Panc1 (cell line): Measurements from ENCODE around the gene ADGRD1. TPM values are rescaled to one million over a fixed set of nuclear protein-coding genes. Genes with fewer than 3 reads are reported as not detected.

ENCODE experiments used
- ATAC-seq: fragments of 200-7000 bp; cut with Tn5 transposase; 2 replicates; pipeline ENCODE4 v1.9.1; 2020; ENCODE audit warnings: mild to moderate bottlenecking, moderate library complexity
- BruUV-seq: library from RNA; stranded (reverse); fragments of 400-500 nt; replicated peaks from 2 replicates; lab custom pipeline; 2021; lab: Mats Ljungman, UMichigan
- CTCF ChIA-PET: fragments of 300-600 bp; sonication (Branson Sonifier 250); formaldehyde crosslinking; loops from one replicate; lab custom pipeline; 2022; ENCODE audit warnings: antibody characterized with exemption; lab: Charles Lee
- POLR2A ChIA-PET: fragments of 300-600 bp; sonication (Branson Sonifier 250); formaldehyde crosslinking; loops from one replicate; lab custom pipeline; 2022; ENCODE audit warnings: antibody characterized with exemption; lab: Charles Lee
- DNase-seq: peaks from one replicate; pipeline ENCODE4 v3.0.0-alpha.2; 2010; ENCODE audit warnings: low read depth, low spot score
- H3K27ac ChIP-seq: 2 replicates; pipeline ENCODE4 v1.5.1; 2011; ENCODE audit warnings: mild to moderate bottlenecking, low read length, inconsistent platforms
- H3K27me3 ChIP-seq: fragments of 200-500 bp; sonication (Bioruptor generic); 2 replicates; pipeline ENCODE4 v1.6.0; 2014; ENCODE audit warnings: low read length, inconsistent platforms; ENCODE audit not compliant: control insufficient read depth, insufficient read depth
- H3K36me3 ChIP-seq: fragments of 200-500 bp; sonication (Bioruptor generic); 2 replicates; pipeline ENCODE4 v1.5.1; 2014; ENCODE audit warnings: inconsistent platforms, mild to moderate bottlenecking, low read length, moderate library complexity; ENCODE audit not compliant: control insufficient read depth, insufficient read depth
- H3K4me1 ChIP-seq: 2 replicates; pipeline ENCODE4 v1.5.1; 2011; ENCODE audit warnings: inconsistent platforms, mild to moderate bottlenecking, low read length, moderate library complexity; ENCODE audit not compliant: control insufficient read depth, insufficient read depth
- H3K4me3 ChIP-seq, 2 experiments: 2 replicates each; pipeline ENCODE4 v1.5.1; 2011 to 2012; ENCODE audit warnings: low read depth in 2 of 2, low read length in 2 of 2, mild to moderate bottlenecking in 2 of 2, inconsistent platforms in 1 of 2, moderate library complexity in 1 of 2
- H3K9me3 ChIP-seq: fragments of 200-500 bp; sonication (Bioruptor generic); 2 replicates; pipeline ENCODE4 v1.5.1; 2014; ENCODE audit warnings: low read depth, mild to moderate bottlenecking, inconsistent platforms, low read length, moderate library complexity; ENCODE audit not compliant: control insufficient read depth, insufficient read depth
- CTCF ChIP-seq: fragments of 450-650 bp; IDR thresholded peaks from 2 replicates; pipeline ENCODE4 v1.5.1; 2017; ENCODE audit warnings: mild to moderate bottlenecking
- POLR2AphosphoS5 ChIP-seq: IDR thresholded peaks from 2 replicates; pipeline ENCODE4 v1.6.1; 2012; ENCODE audit warnings: mild to moderate bottlenecking, low read depth, low read length, moderate library complexity
- REST ChIP-seq, 2 experiments: IDR thresholded peaks; 2 replicates each; pipeline ENCODE4 v1.6.1; 2011 to 2012; ENCODE audit warnings: low read depth in 2 of 2, control low read depth in 1 of 2, low read length in 1 of 2, mild to moderate bottlenecking in 1 of 2, moderate library complexity in 1 of 2; ENCODE audit not compliant: insufficient read depth in 1 of 2
- SIN3A ChIP-seq: IDR thresholded peaks from 2 replicates; pipeline ENCODE4 v1.6.1; 2012; ENCODE audit warnings: low read depth, mild to moderate bottlenecking, low read length, moderate library complexity, borderline replicate concordance; ENCODE audit not compliant: insufficient read depth
- TCF7L2 ChIP-seq: IDR thresholded peaks from 2 replicates; pipeline ENCODE4 v1.6.1; 2011; ENCODE audit warnings: mild to moderate bottlenecking, low read depth, low read length, inconsistent platforms
- in situ Hi-C: cut with HindIII; loops from 2 replicates; pipeline ENCODE4 v1.10.0; 2016; ENCODE audit warnings: low sequenced_read_pairs, low pct_unique_long_range_greater_than_20kb
- intact Hi-C: fragments of 100-400 bp; cut with micrococcal nuclease; formaldehyde crosslinking; loops from one replicate; pipeline ENCODE4 v1.10.0; 2022; ENCODE audit not compliant: unreplicated experiment
- total RNA-seq: library from RNA; stranded (reverse); gene quantifications from one replicate; pipeline ENCODE4 v1.2.1, GENCODE V29; 2021; ENCODE audit not compliant: unreplicated experiment

Gene ADGRD1
- total RNA-seq, 1 experiment from 2014 or later, result 0.21 TPM

GRCh38 chr12:130967636-130968035 is 13.9 kb downstream of the ADGRD1 start:
- Histone ChIP-seq H3K9me3 (no peaks in the 10 kb centered on the region), H3K36me3 (no peaks in the 10 kb centered on the region), H3K27me3 (peaks cover 17% of the 10 kb centered on the region), H3K27ac (no peak overlapping the region), H3K4me3 (no peak overlapping the region), H3K4me1 (no peaks in the 10 kb centered on the region; the same call in 1 of the 2 replicates)
- ChIA-PET CTCF (no interaction called here), POLR2A (no interaction called here)
- ATAC-seq (no peak), DNase-seq (no peak)
- BruUV-seq, result no TSS peak
- intact Hi-C loops, result no loop called here
- TF ChIP-seq SIN3A, result no peak
- in situ Hi-C loops, result no loop called here

- POLR2A ChIA-PET, result no interaction called here
- BruUV-seq, result no TSS peak
- ATAC-seq (no peak), DNase-seq (no peak)
- intact Hi-C loops, result no loop called here
- in situ Hi-C loops, result no loop called here
- H3K4me1 ChIP-seq, result no peaks in the 10 kb centered on the region; the same call in 1 of the 2 replicates
- CTCF ChIA-PET, result no interaction called here
- H3K4me3 ChIP-seq, result no peak overlapping the region
- peaks cover 16% of the 10 kb centered on the region for H3K27me3 ChIP-seq
- TF ChIP-seq REST (IDR thresholded peaks at IDR 0.05; ENCODE audit: insufficient read depth in 1 of 2, low read depth in 2 of 2, low read length in 1 of 2) (no peak), CTCF (no peak), TCF7L2 (no peak), SIN3A (no peak), POLR2AphosphoS5 (no peak)
- no peak overlapping the region for H3K27ac ChIP-seq
- no peaks in the 10 kb centered on the region for H3K36me3 ChIP-seq
- H3K9me3 ChIP-seq, result no peaks in the 10 kb centered on the region
Observed at GRCh38 chr12:130968611-130969010, 14.9 kb downstream of the ADGRD1 start.

- CTCF ChIA-PET, result no interaction called here
- intact Hi-C loops (no loop called here), in situ Hi-C loops (no loop called here)
- Histone ChIP-seq H3K27me3 (peaks cover 13% of the 10 kb centered on the region), H3K36me3 (no peaks in the 10 kb centered on the region), H3K4me1 (no peaks in the 10 kb centered on the region; the same call in 1 of the 2 replicates), H3K4me3 (no peak overlapping the region), H3K9me3 (no peaks in the 10 kb centered on the region), H3K27ac (no peak overlapping the region)
- POLR2A ChIA-PET, result no interaction called here
- no peak for ATAC-seq
- BruUV-seq, result no TSS peak
- DNase-seq, result no peak
- TF ChIP-seq CTCF, result no peak
- TF ChIP-seq TCF7L2, result no peak
- TF ChIP-seq REST (IDR thresholded peaks at IDR 0.05; ENCODE audit: insufficient read depth in 1 of 2, low read depth in 2 of 2, low read length in 1 of 2), result no peak
- no peak for TF ChIP-seq POLR2AphosphoS5
- TF ChIP-seq SIN3A, result no peak
Observed at GRCh38 chr12:130969223-130969622, 15.5 kb downstream of the ADGRD1 start.
